Panc1 (cell line): ENCODE data around the gene MIOS. TPM values are rescaled to one million over a fixed set of nuclear protein-coding genes. Genes with fewer than 3 reads are reported as not detected.

Experiments
- ATAC-seq: fragments of 200-7000 bp; cut with Tn5 transposase; 2 replicates; pipeline ENCODE4 v1.9.1; 2020; ENCODE audit warnings: mild to moderate bottlenecking, moderate library complexity
- BruUV-seq: library from RNA; stranded (reverse); fragments of 400-500 nt; replicated peaks from 2 replicates; lab custom pipeline; 2021; lab: Mats Ljungman, UMichigan
- CTCF ChIA-PET: fragments of 300-600 bp; sonication (Branson Sonifier 250); formaldehyde crosslinking; loops from one replicate; lab custom pipeline; 2022; ENCODE audit warnings: antibody characterized with exemption; lab: Charles Lee
- POLR2A ChIA-PET: fragments of 300-600 bp; sonication (Branson Sonifier 250); formaldehyde crosslinking; loops from one replicate; lab custom pipeline; 2022; ENCODE audit warnings: antibody characterized with exemption; lab: Charles Lee
- DNase-seq: peaks from one replicate; pipeline ENCODE4 v3.0.0-alpha.2; 2010; ENCODE audit warnings: low read depth, low spot score
- H3K27ac ChIP-seq: 2 replicates; pipeline ENCODE4 v1.5.1; 2011; ENCODE audit warnings: mild to moderate bottlenecking, low read length, inconsistent platforms
- H3K27me3 ChIP-seq: fragments of 200-500 bp; sonication (Bioruptor generic); 2 replicates; pipeline ENCODE4 v1.6.0; 2014; ENCODE audit warnings: low read length, inconsistent platforms; ENCODE audit not compliant: control insufficient read depth, insufficient read depth
- H3K36me3 ChIP-seq: fragments of 200-500 bp; sonication (Bioruptor generic); 2 replicates; pipeline ENCODE4 v1.5.1; 2014; ENCODE audit warnings: inconsistent platforms, mild to moderate bottlenecking, low read length, moderate library complexity; ENCODE audit not compliant: control insufficient read depth, insufficient read depth
- H3K4me1 ChIP-seq: 2 replicates; pipeline ENCODE4 v1.5.1; 2011; ENCODE audit warnings: inconsistent platforms, mild to moderate bottlenecking, low read length, moderate library complexity; ENCODE audit not compliant: control insufficient read depth, insufficient read depth
- H3K4me3 ChIP-seq, 2 experiments: 2 replicates each; pipeline ENCODE4 v1.5.1; 2011 to 2012; ENCODE audit warnings: low read depth in 2 of 2, low read length in 2 of 2, mild to moderate bottlenecking in 2 of 2, inconsistent platforms in 1 of 2, moderate library complexity in 1 of 2
- H3K9me3 ChIP-seq: fragments of 200-500 bp; sonication (Bioruptor generic); 2 replicates; pipeline ENCODE4 v1.5.1; 2014; ENCODE audit warnings: low read depth, mild to moderate bottlenecking, inconsistent platforms, low read length, moderate library complexity; ENCODE audit not compliant: control insufficient read depth, insufficient read depth
- POLR2AphosphoS5 ChIP-seq: IDR thresholded peaks from 2 replicates; pipeline ENCODE4 v1.6.1; 2012; ENCODE audit warnings: mild to moderate bottlenecking, low read depth, low read length, moderate library complexity
- SIN3A ChIP-seq: IDR thresholded peaks from 2 replicates; pipeline ENCODE4 v1.6.1; 2012; ENCODE audit warnings: low read depth, mild to moderate bottlenecking, low read length, moderate library complexity, borderline replicate concordance; ENCODE audit not compliant: insufficient read depth
- TCF7L2 ChIP-seq: IDR thresholded peaks from 2 replicates; pipeline ENCODE4 v1.6.1; 2011; ENCODE audit warnings: mild to moderate bottlenecking, low read depth, low read length, inconsistent platforms
- in situ Hi-C: cut with HindIII; loops from 2 replicates; pipeline ENCODE4 v1.10.0; 2016; ENCODE audit warnings: low sequenced_read_pairs, low pct_unique_long_range_greater_than_20kb
- intact Hi-C: fragments of 100-400 bp; cut with micrococcal nuclease; formaldehyde crosslinking; loops from one replicate; pipeline ENCODE4 v1.10.0; 2022; ENCODE audit not compliant: unreplicated experiment
- total RNA-seq: library from RNA; stranded (reverse); gene quantifications from one replicate; pipeline ENCODE4 v1.2.1, GENCODE V29; 2021; ENCODE audit not compliant: unreplicated experiment
- TF ChIP-seq, protein P1 (sequence below), 2 experiments: IDR thresholded peaks; 2 replicates each; pipeline ENCODE4 v1.6.1; 2011 to 2012; ENCODE audit warnings: low read depth in 2 of 2, control low read depth in 1 of 2, low read length in 1 of 2, mild to moderate bottlenecking in 1 of 2, moderate library complexity in 1 of 2; ENCODE audit not compliant: insufficient read depth in 1 of 2
- TF ChIP-seq, protein P2 (sequence below): fragments of 450-650 bp; IDR thresholded peaks from 2 replicates; pipeline ENCODE4 v1.5.1; 2017; ENCODE audit warnings: mild to moderate bottlenecking

The MIOS gene
- total RNA-seq, 1 experiment from 2014 or later = 40.8 TPM

DNA sequence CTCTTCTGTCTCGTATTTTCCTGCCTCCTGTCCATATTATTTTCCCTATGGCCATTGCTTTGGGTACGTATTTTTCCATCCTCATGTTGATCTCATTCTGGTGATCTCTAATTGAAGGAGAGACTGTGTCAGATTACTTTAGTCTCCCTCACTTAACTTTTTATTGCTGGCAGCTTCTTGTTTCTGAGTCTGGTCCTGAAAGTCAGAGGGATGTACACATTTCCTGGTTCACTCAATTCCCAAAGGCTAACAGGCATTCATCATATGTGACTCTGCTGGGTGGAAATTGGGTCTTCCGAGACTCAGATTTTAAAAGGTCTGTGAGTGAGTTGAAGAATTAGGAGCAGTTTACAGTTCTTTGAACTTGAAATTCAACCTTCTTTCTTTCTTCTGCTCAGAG lies 84.8 kb downstream of the MIOS start:
- H3K4me1 ChIP-seq = peaks cover 27% of the 10 kb centered on the region
- ATAC-seq = no peak
- TF ChIP-seq, protein P1, sequence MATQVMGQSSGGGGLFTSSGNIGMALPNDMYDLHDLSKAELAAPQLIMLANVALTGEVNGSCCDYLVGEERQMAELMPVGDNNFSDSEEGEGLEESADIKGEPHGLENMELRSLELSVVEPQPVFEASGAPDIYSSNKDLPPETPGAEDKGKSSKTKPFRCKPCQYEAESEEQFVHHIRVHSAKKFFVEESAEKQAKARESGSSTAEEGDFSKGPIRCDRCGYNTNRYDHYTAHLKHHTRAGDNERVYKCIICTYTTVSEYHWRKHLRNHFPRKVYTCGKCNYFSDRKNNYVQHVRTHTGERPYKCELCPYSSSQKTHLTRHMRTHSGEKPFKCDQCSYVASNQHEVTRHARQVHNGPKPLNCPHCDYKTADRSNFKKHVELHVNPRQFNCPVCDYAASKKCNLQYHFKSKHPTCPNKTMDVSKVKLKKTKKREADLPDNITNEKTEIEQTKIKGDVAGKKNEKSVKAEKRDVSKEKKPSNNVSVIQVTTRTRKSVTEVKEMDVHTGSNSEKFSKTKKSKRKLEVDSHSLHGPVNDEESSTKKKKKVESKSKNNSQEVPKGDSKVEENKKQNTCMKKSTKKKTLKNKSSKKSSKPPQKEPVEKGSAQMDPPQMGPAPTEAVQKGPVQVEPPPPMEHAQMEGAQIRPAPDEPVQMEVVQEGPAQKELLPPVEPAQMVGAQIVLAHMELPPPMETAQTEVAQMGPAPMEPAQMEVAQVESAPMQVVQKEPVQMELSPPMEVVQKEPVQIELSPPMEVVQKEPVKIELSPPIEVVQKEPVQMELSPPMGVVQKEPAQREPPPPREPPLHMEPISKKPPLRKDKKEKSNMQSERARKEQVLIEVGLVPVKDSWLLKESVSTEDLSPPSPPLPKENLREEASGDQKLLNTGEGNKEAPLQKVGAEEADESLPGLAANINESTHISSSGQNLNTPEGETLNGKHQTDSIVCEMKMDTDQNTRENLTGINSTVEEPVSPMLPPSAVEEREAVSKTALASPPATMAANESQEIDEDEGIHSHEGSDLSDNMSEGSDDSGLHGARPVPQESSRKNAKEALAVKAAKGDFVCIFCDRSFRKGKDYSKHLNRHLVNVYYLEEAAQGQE (IDR thresholded peaks at IDR 0.05; ENCODE audit: insufficient read depth in 1 of 2, low read depth in 2 of 2, low read length in 1 of 2) = peak in 1 of 2 experiments; percentile 43; a peak in 1 of 4 replicates
- TF ChIP-seq POLR2AphosphoS5 = no peak
- in situ Hi-C loops = no loop called here
- no peak overlapping the region for H3K4me3 ChIP-seq
- no peak for DNase-seq
- BruUV-seq = no TSS peak
- no peaks in the 10 kb centered on the region for H3K36me3 ChIP-seq
- H3K27me3 ChIP-seq = no peaks in the 10 kb centered on the region
- ChIA-PET CTCF (no interaction called here), POLR2A (no interaction called here)
- intact Hi-C loops = no loop called here
- peak overlapping the region; percentile 54 for H3K27ac ChIP-seq
- H3K9me3 ChIP-seq = no peaks in the 10 kb centered on the region

DNA sequence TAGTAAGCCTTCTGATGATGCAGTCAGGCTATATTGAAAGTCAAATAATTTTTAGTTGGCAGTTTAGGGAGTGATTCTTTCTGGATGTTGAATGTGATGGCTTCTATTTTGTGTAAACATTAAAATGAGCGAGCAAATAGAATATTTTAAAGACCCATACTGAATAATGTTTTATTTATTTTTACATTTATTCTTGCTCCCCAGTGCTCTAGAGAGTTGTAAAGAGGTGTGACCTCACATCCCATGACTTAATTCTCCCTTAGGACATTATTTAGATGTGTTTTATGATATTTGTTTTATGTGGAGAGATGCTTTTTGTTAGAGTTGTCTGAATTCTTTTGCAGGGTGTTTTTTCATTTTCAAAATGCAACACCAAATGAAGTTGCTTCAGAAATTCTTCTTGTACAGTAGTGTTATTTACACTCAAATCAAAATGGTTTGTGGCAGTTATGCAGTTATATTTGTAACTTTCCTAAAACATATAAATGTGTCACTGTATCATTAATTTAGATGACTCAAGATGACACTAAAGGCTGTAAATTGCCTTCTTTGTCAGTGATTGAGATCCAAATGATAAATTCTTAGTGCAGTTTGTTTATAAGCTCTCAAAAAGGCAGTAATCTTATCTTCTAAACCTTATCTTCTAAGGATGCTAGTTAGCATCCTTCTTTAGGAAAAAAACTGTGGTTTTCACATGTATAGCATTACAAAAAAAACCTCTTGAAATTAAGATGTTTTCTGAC lies 86.3 kb downstream of the MIOS start:
- TF ChIP-seq SIN3A (no peak), TCF7L2 (no peak), POLR2AphosphoS5 (no peak)
- TF ChIP-seq, protein P1 (IDR thresholded peaks at IDR 0.05; ENCODE audit: insufficient read depth in 1 of 2, low read depth in 2 of 2, low read length in 1 of 2) = no peak
- TF ChIP-seq, protein P2, sequence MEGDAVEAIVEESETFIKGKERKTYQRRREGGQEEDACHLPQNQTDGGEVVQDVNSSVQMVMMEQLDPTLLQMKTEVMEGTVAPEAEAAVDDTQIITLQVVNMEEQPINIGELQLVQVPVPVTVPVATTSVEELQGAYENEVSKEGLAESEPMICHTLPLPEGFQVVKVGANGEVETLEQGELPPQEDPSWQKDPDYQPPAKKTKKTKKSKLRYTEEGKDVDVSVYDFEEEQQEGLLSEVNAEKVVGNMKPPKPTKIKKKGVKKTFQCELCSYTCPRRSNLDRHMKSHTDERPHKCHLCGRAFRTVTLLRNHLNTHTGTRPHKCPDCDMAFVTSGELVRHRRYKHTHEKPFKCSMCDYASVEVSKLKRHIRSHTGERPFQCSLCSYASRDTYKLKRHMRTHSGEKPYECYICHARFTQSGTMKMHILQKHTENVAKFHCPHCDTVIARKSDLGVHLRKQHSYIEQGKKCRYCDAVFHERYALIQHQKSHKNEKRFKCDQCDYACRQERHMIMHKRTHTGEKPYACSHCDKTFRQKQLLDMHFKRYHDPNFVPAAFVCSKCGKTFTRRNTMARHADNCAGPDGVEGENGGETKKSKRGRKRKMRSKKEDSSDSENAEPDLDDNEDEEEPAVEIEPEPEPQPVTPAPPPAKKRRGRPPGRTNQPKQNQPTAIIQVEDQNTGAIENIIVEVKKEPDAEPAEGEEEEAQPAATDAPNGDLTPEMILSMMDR = no peak
- ChIA-PET POLR2A (no interaction called here), CTCF (interaction anchor here (0.6 kb wide), 1 partner anchor 58 kb away, joined by 6 read pairs; no protein-coding TSS in a partner anchor)
- intact Hi-C loops = no loop called here
- Histone ChIP-seq H3K27ac (peak overlapping the region; percentile 70), H3K4me1 (peaks cover 27% of the 10 kb centered on the region), H3K4me3 (no peak overlapping the region), H3K27me3 (no peaks in the 10 kb centered on the region), H3K36me3 (no peaks in the 10 kb centered on the region), H3K9me3 (no peaks in the 10 kb centered on the region)
- in situ Hi-C loops = no loop called here
- DNase-seq (no peak), ATAC-seq (peak; percentile 44; the same call in 1 of the 2 replicates)
- BruUV-seq = no TSS peak
